HG03175 (cell line): ENCODE results near the gene SMIM5.

Source experiments
- ATAC-seq: cut with Tn5 transposase; IDR thresholded peaks from one replicate; pipeline ENCODE4 v1.9.1; 2021; ENCODE audit warnings: mild to moderate bottlenecking, moderate library complexity; ENCODE audit not compliant: unreplicated experiment

The SMIM5 gene

GRCh38 chr17:75602644-75603043 is 30.6 kb upstream of the SMIM5 start:
- no peak for ATAC-seq

GRCh38 chr17:75603123-75603522 is 30.1 kb upstream of the SMIM5 start:
- ATAC-seq: no peak

GRCh38 chr17:75604034-75604695 is 29.1 kb upstream of the SMIM5 start:
- ATAC-seq: no peak

- ATAC-seq: no peak
Measured at GRCh38 chr17:75605790-75606189, 27.4 kb upstream of the SMIM5 start.

GRCh38 chr17:75607086-75607485 is 26.1 kb upstream of the SMIM5 start:
- ATAC-seq: no peak

GRCh38 chr17:75610103-75610984 is 22.9 kb upstream of the SMIM5 start:
- ATAC-seq: no peak

- ATAC-seq: no peak
Measured at GRCh38 chr17:75611851-75612429, 21.3 kb upstream of the SMIM5 start.

- ATAC-seq: no peak
Measured at GRCh38 chr17:75612906-75613626, 20.2 kb upstream of the SMIM5 start.

GRCh38 chr17:75614006-75614405 is 19.2 kb upstream of the SMIM5 start:
- no peak for ATAC-seq

- no peak for ATAC-seq
Measured at GRCh38 chr17:75614556-75615270, 18.5 kb upstream of the SMIM5 start.

GRCh38 chr17:75615301-75615700 is 17.9 kb upstream of the SMIM5 start:
- ATAC-seq: no peak

GRCh38 chr17:75616521-75617122 is 16.6 kb upstream of the SMIM5 start:
- ATAC-seq: no peak

GRCh38 chr17:75617218-75617617 is 16.0 kb upstream of the SMIM5 start:
- no peak for ATAC-seq

- ATAC-seq: no peak
Measured at GRCh38 chr17:75617675-75618074, 15.6 kb upstream of the SMIM5 start.

- no peak for ATAC-seq
Measured at GRCh38 chr17:75619506-75620431, 13.5 kb upstream of the SMIM5 start.

- no peak for ATAC-seq
Measured at GRCh38 chr17:75621489-75621888, 11.7 kb upstream of the SMIM5 start.

- ATAC-seq: no peak
Measured at GRCh38 chr17:75622076-75622475, 11.2 kb upstream of the SMIM5 start.

GRCh38 chr17:75622771-75623273 is 10.4 kb upstream of the SMIM5 start:
- no peak for ATAC-seq

- no peak for ATAC-seq
Measured at GRCh38 chr17:75623386-75623785, 9.8 kb upstream of the SMIM5 start.
